Measurements from ENCODE around the gene SEPTIN3.

SEPTIN3 gene

GRCh38 chr22:41935015-41935351 is 34.3 kb upstream of the SEPTIN3 start:
- no peak for TF ChIP-seq CTCF (IDR thresholded peaks at IDR 0.05)

GRCh38 chr22:41935509-41935908 is 33.7 kb upstream of the SEPTIN3 start:
- no peak for TF ChIP-seq CTCF (IDR thresholded peaks at IDR 0.05)

GRCh38 chr22:41936894-41937169 is 32.4 kb upstream of the SEPTIN3 start:
- no peak for TF ChIP-seq CTCF (IDR thresholded peaks at IDR 0.05)

GRCh38 chr22:41939981-41940831 is 29.0 kb upstream of the SEPTIN3 start:
- TF ChIP-seq CTCF (IDR thresholded peaks at IDR 0.05): no peak

GRCh38 chr22:41940832-41941765 is 28.1 kb upstream of the SEPTIN3 start:
- peak; percentile 89 for TF ChIP-seq CTCF (IDR thresholded peaks at IDR 0.05)

GRCh38 chr22:41943661-41944209 is 25.5 kb upstream of the SEPTIN3 start:
- no peak for TF ChIP-seq CTCF (IDR thresholded peaks at IDR 0.05)

- no peak for TF ChIP-seq CTCF (IDR thresholded peaks at IDR 0.05)
These were observed 22.4 kb upstream of the SEPTIN3 start, which contains the start of gene CENPM for GRCh38 chr22:41946629-41947423. Gene CENPM, minus strand, starts transcription at chr22:41947152. Its CDS starts 76 bp downstream, at chr22:41947076.
